Ishikawa (cell line): ENCODE data around the gene GOLGA8B.

Source experiments
- CEBPB ChIP-seq: IDR thresholded peaks from 2 replicates; pipeline ENCODE4 v1.6.1; 2012
- CREB1 ChIP-seq: IDR thresholded peaks from 2 replicates; pipeline ENCODE4 v1.6.1; 2012; ENCODE audit warnings: low read depth
- EGR1 ChIP-seq: IDR thresholded peaks from 2 replicates; pipeline ENCODE4 v1.6.1; 2012
- EP300 ChIP-seq: IDR thresholded peaks from 2 replicates; pipeline ENCODE4 v1.6.1; 2012; ENCODE audit warnings: borderline replicate concordance
- FOXM1 ChIP-seq: IDR thresholded peaks from 2 replicates; pipeline ENCODE4 v1.6.1; 2012; ENCODE audit warnings: low read depth, borderline replicate concordance
- MAX ChIP-seq: IDR thresholded peaks from 2 replicates; pipeline ENCODE4 v1.6.1; 2012
- NFIC ChIP-seq: IDR thresholded peaks from 2 replicates; pipeline ENCODE4 v1.6.1; 2012
- RAD21 ChIP-seq: IDR thresholded peaks from 2 replicates; pipeline ENCODE4 v1.6.1; 2012; ENCODE audit warnings: low read depth
- REST ChIP-seq: IDR thresholded peaks from 2 replicates; pipeline ENCODE4 v1.6.1; 2012; ENCODE audit warnings: low read depth, mild to moderate bottlenecking
- TAF1 ChIP-seq: IDR thresholded peaks from 2 replicates; pipeline ENCODE4 v1.6.1; 2012; ENCODE audit warnings: low read depth, mild to moderate bottlenecking
- TCF12 ChIP-seq: IDR thresholded peaks from 2 replicates; pipeline ENCODE4 v1.6.1; 2012; ENCODE audit warnings: low read depth
- TEAD4 ChIP-seq: IDR thresholded peaks from 2 replicates; pipeline ENCODE4 v1.6.1; 2012
- YY1 ChIP-seq: IDR thresholded peaks from 2 replicates; pipeline ENCODE4 v1.6.1; 2012; ENCODE audit warnings: low read depth

- no peak for TF ChIP-seq TEAD4
- TF ChIP-seq NFIC, result no peak
- no peak for TF ChIP-seq RAD21
- no peak for TF ChIP-seq EGR1
- TF ChIP-seq MAX, result no peak
- TF ChIP-seq EP300, result no peak
- no peak for TF ChIP-seq TCF12
- TF ChIP-seq TAF1, result no peak
- TF ChIP-seq CREB1, result no peak
- TF ChIP-seq FOXM1, result no peak
- no peak for TF ChIP-seq REST
- no peak for TF ChIP-seq CEBPB
- no peak for TF ChIP-seq YY1
Observed at GRCh38 chr15:34613997-34614396, 30.5 kb upstream of the GOLGA8B start.
